HepG2 (cell line): ENCODE results near the gene JADE2. TPM values are rescaled to one million over a fixed set of nuclear protein-coding genes. Genes with fewer than 3 reads are reported as not detected.

Source experiments
- AKNA ChIP-seq: sonication (generic); formaldehyde crosslinking; IDR thresholded peaks from 2 replicates; pipeline ENCODE4 v1.4.0; 2020; ENCODE audit warnings: missing genetic modification reagents, borderline replicate concordance
- CEBPB ChIP-seq: IDR thresholded peaks from 2 replicates; pipeline ENCODE4 v1.6.1; 2011; ENCODE audit warnings: low read depth, low read length, improper control_type of control experiment, borderline replicate concordance
- DR1 ChIP-seq: sonication (generic); formaldehyde crosslinking; IDR thresholded peaks from 2 replicates; pipeline ENCODE4 v1.8.0; 2021; ENCODE audit warnings: mild to moderate bottlenecking, missing genetic modification reagents, inconsistent platforms
- FIP1L1 ChIP-seq: fragments of 200-400 bp; formaldehyde crosslinking; IDR thresholded peaks from 2 replicates; pipeline ENCODE4 v1.6.1; 2018; ENCODE audit warnings: low read depth, mild to moderate bottlenecking, low read length, moderate library complexity, borderline replicate concordance; ENCODE audit not compliant: insufficient read depth
- HDAC2 ChIP-seq: sonication (generic); formaldehyde crosslinking; IDR thresholded peaks from 2 replicates; pipeline ENCODE4 v1.4.0; 2020; ENCODE audit warnings: missing genetic modification reagents
- HNF4G ChIP-seq, 2 experiments: sonication (generic) in 1 of 2; formaldehyde crosslinking in 1 of 2; IDR thresholded peaks; 2 replicates each; pipeline versions ENCODE4 v1.4.0 to v1.6.1; 2011 to 2020; ENCODE audit warnings: borderline replicate concordance in 2 of 2, low read depth in 2 of 2, mild to moderate bottlenecking in 2 of 2, low read length in 1 of 2, missing genetic modification reagents in 1 of 2, moderate library complexity in 1 of 2
- MXD1 ChIP-seq: sonication (generic); formaldehyde crosslinking; IDR thresholded peaks from 2 replicates; pipeline ENCODE4 v1.4.0; 2020; ENCODE audit warnings: mild to moderate bottlenecking, missing genetic modification reagents
- MZF1 ChIP-seq: sonication (generic); formaldehyde crosslinking; IDR thresholded peaks from 2 replicates; pipeline ENCODE4 v1.8.1; 2023; ENCODE audit warnings: mild to moderate bottlenecking, missing genetic modification reagents, borderline replicate concordance
- SAFB2 ChIP-seq: sonication (generic); formaldehyde crosslinking; IDR thresholded peaks from 2 replicates; pipeline ENCODE4 v1.5.1; 2020; ENCODE audit warnings: missing genetic modification reagents, low read depth, mild to moderate bottlenecking, borderline replicate concordance
- THAP11 ChIP-seq: IDR thresholded peaks from 2 replicates; pipeline ENCODE4 v1.6.1; 2016; ENCODE audit warnings: missing biosample characterization, missing genetic modification reagents
- ZBTB3 ChIP-seq: sonication (generic); formaldehyde crosslinking; IDR thresholded peaks from 2 replicates; pipeline ENCODE4 v1.4.0; 2020; ENCODE audit warnings: low read depth, mild to moderate bottlenecking, moderate library complexity, missing genetic modification reagents, borderline replicate concordance
- ZHX2 ChIP-seq, 2 experiments: sonication (generic) in 1 of 2; formaldehyde crosslinking in 1 of 2; IDR thresholded peaks; 2 replicates each; pipeline versions ENCODE4 v1.6.1 to v1.9.0; 2014 to 2022; ENCODE audit warnings: antibody characterized with exemption in 1 of 2, borderline replicate concordance in 1 of 2, inconsistent platforms in 1 of 2, low read depth in 1 of 2, missing genetic modification reagents in 1 of 2
- ZNF121 ChIP-seq: sonication (generic); formaldehyde crosslinking; IDR thresholded peaks from 2 replicates; pipeline ENCODE4 v1.5.0; 2020; ENCODE audit warnings: mild to moderate bottlenecking, missing genetic modification reagents
- ZNF674 ChIP-seq: sonication (generic); formaldehyde crosslinking; IDR thresholded peaks from 2 replicates; pipeline ENCODE4 v1.5.0; 2020; ENCODE audit warnings: low read depth, mild to moderate bottlenecking, missing genetic modification reagents
- polyA plus RNA-seq, 8 experiments: library from polyadenylated mRNA; depleted of rRNA in 3 of 8; stranded (reverse) in 7 of 8; unstranded in 1 of 8; fragments of >200 nt; fragmentation: Illumina TruSeq in 4 of 8; extraction: Trizol in 4 of 8; gene quantifications; 2 replicates each; pipeline versions ENCODE4 v1.2.1 to v1.2.3, GENCODE V29; 2011 to 2016; ENCODE audit warnings: low read depth in 4 of 8, missing spikeins in 1 of 8, mixed read lengths in 1 of 8; ENCODE audit not compliant: insufficient read depth in 1 of 8
- total RNA-seq, 5 experiments: library from RNA; depleted of rRNA; stranded (reverse); fragments of >200 nt; fragmentation: Illumina TruSeq; extraction: Trizol; gene quantifications; 2 replicates each; pipeline ENCODE4 v1.2.3, GENCODE V29; 2016; ENCODE audit warnings: low read depth in 1 of 5

The JADE2 gene
- total and polyA plus RNA-seq, 2 of the 13 experiments (the other 11 are each of a cell fraction or from before 2014, with no cell fraction given) = 7.5 to 15.1 TPM

DNA sequence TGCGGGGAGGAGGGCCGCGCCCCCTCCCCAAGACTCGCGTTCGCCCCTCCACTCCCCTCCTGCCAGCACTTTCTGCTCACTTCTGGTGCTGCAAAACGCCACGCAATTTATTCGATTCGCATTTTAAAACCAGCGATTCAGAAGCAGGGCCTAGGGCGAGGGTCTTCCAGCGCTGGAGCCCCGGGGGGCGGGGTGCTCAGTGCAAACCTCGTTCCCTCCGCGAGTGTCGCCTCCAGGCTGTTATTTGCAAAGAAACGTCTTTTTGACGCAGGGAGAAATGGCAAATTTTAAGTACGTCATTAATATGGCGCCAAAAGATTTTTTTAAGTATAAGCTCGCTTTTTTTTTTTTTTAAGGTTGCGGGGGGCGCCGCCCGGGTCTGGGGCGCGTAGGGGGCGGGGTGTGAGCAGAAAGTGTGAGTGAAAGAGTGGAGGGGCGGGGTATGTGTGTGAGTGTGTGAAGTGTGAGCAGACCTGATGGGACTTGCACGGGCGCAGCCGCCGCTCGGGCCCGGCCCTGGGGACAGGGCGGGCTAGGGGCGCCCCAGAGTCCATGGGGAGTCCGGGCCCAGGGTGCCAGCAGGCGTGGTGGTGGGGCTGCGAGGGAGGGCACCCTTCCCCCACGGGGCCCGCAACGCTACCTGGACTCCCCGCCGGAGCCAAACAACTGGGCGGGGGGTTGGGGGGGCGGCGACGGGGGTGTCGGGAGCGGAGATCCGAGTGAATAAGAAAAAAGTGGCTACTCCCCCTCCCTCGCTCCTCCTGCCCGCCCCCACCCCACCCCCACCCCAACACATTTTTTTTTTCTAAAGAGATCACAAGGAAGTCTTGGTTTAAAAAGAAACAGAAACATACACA is at the start of gene JADE2 (continued):
- no peak for TF ChIP-seq DR1
- TF ChIP-seq HNF4G (IDR thresholded peaks at IDR 0.05; ENCODE audit: borderline replicate concordance, low read depth, low read length) = no peak
- no peak for TF ChIP-seq HNF4G (CRISPR knock-in tag; IDR thresholded peaks at IDR 0.05; ENCODE audit: borderline replicate concordance, low read depth)
- TF ChIP-seq HDAC2 (CRISPR knock-in tag) = no peak
- no peak for TF ChIP-seq ZNF674 (CRISPR knock-in tag)
- TF ChIP-seq FIP1L1 = no peak
- no peak for TF ChIP-seq MZF1 (CRISPR knock-in tag)
- peak; percentile 26; the same call in 1 of the 2 replicates for TF ChIP-seq ZBTB3
- no peak for TF ChIP-seq SAFB2
- TF ChIP-seq CEBPB = no peak
- no peak; the same call in 1 of the 2 replicates for TF ChIP-seq ZHX2 (IDR thresholded peaks at IDR 0.05; ENCODE audit: low read depth)
- no peak for TF ChIP-seq ZHX2 (CRISPR knock-in tag; IDR thresholded peaks at IDR 0.05; ENCODE audit: borderline replicate concordance)
- TF ChIP-seq AKNA (CRISPR knock-in tag) = no peak
- TF ChIP-seq ZNF121 (CRISPR knock-in tag) = no peak
- no peak for TF ChIP-seq MXD1 (CRISPR knock-in tag)
- no peak for TF ChIP-seq THAP11
- TF ChIP-seq, all 625 proteins: peak for 48
